CD4-positive, alpha-beta T cell (primary cell): ENCODE data around the gene PI3. TPM values are rescaled to one million over a fixed set of nuclear protein-coding genes. Genes with fewer than 3 reads are reported as not detected.
"Not testable (repeated sequence)": the region's sequence is repeated elsewhere in the genome, so short reads cannot be mapped to it uniquely, and the experiment has no call there.

Experiments used
- ATAC-seq: fragments of 200-7000 bp; cut with Tn5 transposase; one replicate; pipeline ENCODE4 v1.10.0; 2022; ENCODE audit warnings: mild to moderate bottlenecking; ENCODE audit not compliant: poor library complexity
- CTCF ChIA-PET: fragments of 350-600 bp; sonication (Branson Sonifier 250); formaldehyde crosslinking; loops from one replicate; lab custom pipeline; 2021; ENCODE audit warnings: antibody characterized with exemption, inconsistent platforms; lab: Charles Lee
- POLR2A ChIA-PET: fragments of 350-600 bp; sonication (Branson Sonifier 250); formaldehyde crosslinking; loops from one replicate; lab custom pipeline; 2021; ENCODE audit warnings: antibody characterized with exemption, inconsistent platforms; lab: Charles Lee
- DNase-seq, 14 experiments: peaks; one replicate each; pipeline ENCODE4 v3.0.0-alpha.2; 2013 to 2020; ENCODE audit warnings: mixed read lengths in 2 of 14
- H3K27ac ChIP-seq, 2 donors: one replicate each; pipeline versions ENCODE4 v1.5.1 to v1.7.0; 2013; ENCODE audit warnings: low read length in 2 of 2, low read depth in 1 of 2, mild to moderate bottlenecking in 1 of 2
- H3K27me3 ChIP-seq, 2 experiments: 1 replicate in 1 of 2; 2 replicates in 1 of 2; pipeline versions ENCODE4 v1.6.1 to v1.7.0; 2013; ENCODE audit warnings: low read length in 2 of 2, control low read depth in 1 of 2, mild to moderate bottlenecking in 1 of 2, moderate library complexity in 1 of 2; ENCODE audit not compliant: insufficient read depth in 2 of 2, control insufficient read depth in 1 of 2
- H3K36me3 ChIP-seq: one replicate; pipeline ENCODE4 v1.6.1; 2013; ENCODE audit warnings: low read length, control low read depth; ENCODE audit not compliant: insufficient read depth
- H3K4me1 ChIP-seq: one replicate; pipeline ENCODE4 v1.6.1; 2013; ENCODE audit warnings: low read length, control low read depth; ENCODE audit not compliant: insufficient read depth
- H3K4me3 ChIP-seq: one replicate; pipeline ENCODE4 v1.5.1; 2013; ENCODE audit warnings: mild to moderate bottlenecking, low read length, moderate library complexity
- H3K9me3 ChIP-seq, 2 experiments: 1 replicate in 1 of 2; 2 replicates in 1 of 2; pipeline versions ENCODE4 v1.6.1 to v1.7.0; 2013; ENCODE audit warnings: low read length in 2 of 2, mild to moderate bottlenecking in 2 of 2, control low read depth in 1 of 2, moderate library complexity in 1 of 2; ENCODE audit not compliant: control insufficient read depth in 1 of 2, insufficient read depth in 1 of 2
- H3K27ac Mint-ChIP-seq: one replicate; pipeline ENCODE4 v1.8.0; 2020; ENCODE audit warnings: mixed read lengths
- H3K27me3 Mint-ChIP-seq: one replicate; pipeline ENCODE4 v1.8.0; 2021; ENCODE audit warnings: mixed read lengths
- H3K36me3 Mint-ChIP-seq: one replicate; pipeline ENCODE4 v1.8.0; 2021; ENCODE audit warnings: low read depth, mixed read lengths
- H3K4me1 Mint-ChIP-seq: one replicate; pipeline ENCODE4 v1.8.0; 2021; ENCODE audit warnings: low read depth, mixed read lengths
- H3K4me3 Mint-ChIP-seq: one replicate; pipeline ENCODE4 v1.8.0; 2020; ENCODE audit warnings: mild to moderate bottlenecking, mixed read lengths
- H3K9me3 Mint-ChIP-seq: one replicate; pipeline ENCODE4 v1.8.0; 2020; ENCODE audit warnings: mixed read lengths
- intact Hi-C, 2 experiments: fragments of 100-400 bp; cut with DNase I in 1 of 2; cut with micrococcal nuclease in 1 of 2; formaldehyde crosslinking; loops; one replicate each; pipeline versions ENCODE4 v1.15.1 to v1.9.0; 2023 to 2025; cut with DNase I, micrococcal nuclease
- total RNA-seq, 174 experiments: library from RNA in 2 of 174; stranded (reverse) in 2 of 174; gene quantifications; one replicate each; pipeline ENCODE4 v1.2.3 and lab custom pipeline; 2021 to 2026
- TF ChIP-seq, protein P1 (sequence below): fragments of 200-600 bp; IDR thresholded peaks from one replicate; pipeline ENCODE4 v1.8.0; 2022; ENCODE audit warnings: antibody characterized with exemption, mild to moderate bottlenecking

PI3 gene
- total RNA-seq, 2 experiments from 2014 or later = not detected

DNA sequence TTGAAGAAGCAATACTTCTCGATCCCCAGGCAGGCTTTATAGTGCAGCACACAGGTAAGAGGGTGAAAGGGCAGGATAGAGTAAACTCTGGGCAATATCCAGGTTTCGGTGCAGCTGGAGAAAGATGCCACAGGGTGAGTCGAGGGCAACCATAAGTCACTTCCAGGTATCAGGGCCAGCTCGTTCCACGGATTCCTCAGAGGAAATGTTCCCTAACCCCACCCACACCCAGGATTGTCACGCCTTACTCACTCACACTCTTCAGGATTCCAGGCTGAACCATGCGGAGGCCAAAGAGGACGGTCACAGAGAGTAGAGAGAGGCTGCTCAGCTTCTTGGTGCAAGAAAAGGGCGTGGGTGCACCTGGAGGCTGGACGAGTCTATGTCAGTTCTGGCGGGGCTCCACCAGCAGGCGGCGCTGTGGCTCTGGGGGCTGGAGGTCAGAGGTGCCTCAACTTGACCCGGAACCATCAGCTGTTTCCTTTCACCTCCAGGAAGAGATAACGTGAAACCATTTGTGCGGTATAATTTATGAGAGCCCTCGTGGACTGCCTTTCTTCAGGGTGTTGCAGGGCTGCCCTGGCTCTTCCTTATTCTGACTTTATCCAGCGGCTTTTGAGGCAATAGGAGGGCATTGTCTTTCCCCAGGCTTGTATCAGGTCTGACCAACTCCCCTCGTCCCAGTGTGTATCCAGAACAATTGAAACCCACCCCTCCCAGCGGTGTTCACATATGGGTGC is 36.0 kb upstream of the PI3 start:
- H3K27me3 Mint-ChIP-seq = peaks cover 18% of the 10 kb centered on the region
- no peaks in the 10 kb centered on the region for H3K4me1 Mint-ChIP-seq
- H3K4me3 ChIP-seq = no peak overlapping the region
- H3K4me1 ChIP-seq = peaks cover 5% of the 10 kb centered on the region
- intact Hi-C loops = no loop called here
- H3K4me3 Mint-ChIP-seq = no peak overlapping the region
- ChIA-PET POLR2A (no interaction called here), CTCF (interaction anchor here (1.5 kb wide), 1 partner anchor 9 kb away, joined by 3 read pairs; no protein-coding TSS in a partner anchor)
- H3K9me3 Mint-ChIP-seq = no peaks in the 10 kb centered on the region
- H3K27me3 ChIP-seq = peaks cover 10 to 23% of the 10 kb centered on the region in 2 experiments
- TF ChIP-seq, protein P1, sequence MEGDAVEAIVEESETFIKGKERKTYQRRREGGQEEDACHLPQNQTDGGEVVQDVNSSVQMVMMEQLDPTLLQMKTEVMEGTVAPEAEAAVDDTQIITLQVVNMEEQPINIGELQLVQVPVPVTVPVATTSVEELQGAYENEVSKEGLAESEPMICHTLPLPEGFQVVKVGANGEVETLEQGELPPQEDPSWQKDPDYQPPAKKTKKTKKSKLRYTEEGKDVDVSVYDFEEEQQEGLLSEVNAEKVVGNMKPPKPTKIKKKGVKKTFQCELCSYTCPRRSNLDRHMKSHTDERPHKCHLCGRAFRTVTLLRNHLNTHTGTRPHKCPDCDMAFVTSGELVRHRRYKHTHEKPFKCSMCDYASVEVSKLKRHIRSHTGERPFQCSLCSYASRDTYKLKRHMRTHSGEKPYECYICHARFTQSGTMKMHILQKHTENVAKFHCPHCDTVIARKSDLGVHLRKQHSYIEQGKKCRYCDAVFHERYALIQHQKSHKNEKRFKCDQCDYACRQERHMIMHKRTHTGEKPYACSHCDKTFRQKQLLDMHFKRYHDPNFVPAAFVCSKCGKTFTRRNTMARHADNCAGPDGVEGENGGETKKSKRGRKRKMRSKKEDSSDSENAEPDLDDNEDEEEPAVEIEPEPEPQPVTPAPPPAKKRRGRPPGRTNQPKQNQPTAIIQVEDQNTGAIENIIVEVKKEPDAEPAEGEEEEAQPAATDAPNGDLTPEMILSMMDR = peak; percentile 25
- H3K27ac ChIP-seq = no peak overlapping the region
- peaks cover 6 to 9% of the 10 kb centered on the region in 2 experiments for H3K9me3 ChIP-seq
- H3K36me3 ChIP-seq = no peaks in the 10 kb centered on the region
- ATAC-seq (no peak), DNase-seq (peak; percentile 11 to 60 (median 26))
- no peak overlapping the region for H3K27ac Mint-ChIP-seq
- no peaks in the 10 kb centered on the region for H3K36me3 Mint-ChIP-seq

DNA sequence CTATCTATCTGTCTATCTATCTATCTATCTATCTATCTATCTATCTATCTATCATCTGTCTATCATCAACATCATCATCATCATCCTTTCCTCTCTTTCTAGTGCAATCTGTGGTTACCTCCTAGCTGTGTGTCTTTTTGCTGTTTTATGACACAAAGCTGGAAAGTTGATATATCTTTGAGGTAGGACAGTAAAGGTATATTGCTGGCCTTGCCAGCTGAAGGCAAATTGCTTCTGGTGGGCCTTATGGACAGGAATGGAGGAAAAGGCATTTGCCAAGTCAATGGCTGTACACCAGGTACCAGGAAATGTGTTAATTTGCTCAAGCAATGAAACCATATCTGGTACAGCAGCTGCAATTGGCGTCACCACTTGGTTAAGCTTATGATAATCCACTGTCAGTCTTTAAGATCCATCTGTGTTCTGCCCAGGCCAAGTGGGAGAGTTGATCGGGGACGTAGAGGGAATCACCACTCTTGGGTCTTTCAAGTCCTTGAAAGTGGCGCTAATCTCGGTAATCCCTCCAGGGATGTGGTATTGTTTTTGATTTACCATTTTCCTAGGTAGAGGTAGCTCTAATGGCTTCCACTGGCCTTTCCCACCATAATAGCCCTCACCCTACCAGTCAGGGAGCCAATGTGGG is 34.8 kb upstream of the PI3 start:
- ATAC-seq, POLR2A ChIA-PET, H3K36me3 Mint-ChIP-seq, H3K27ac ChIP-seq, DNase-seq, intact Hi-C loops, H3K4me1 Mint-ChIP-seq, H3K9me3 Mint-ChIP-seq, H3K36me3 ChIP-seq, H3K4me3 Mint-ChIP-seq, H3K4me3 ChIP-seq, H3K27ac Mint-ChIP-seq, H3K9me3 ChIP-seq, H3K4me1 ChIP-seq: not testable (repeated sequence)
- H3K27me3 ChIP-seq = peaks cover 10 to 17% of the 10 kb centered on the region in 2 experiments
- CTCF ChIA-PET = interaction anchor here (1.5 kb wide), 1 partner anchor 8 kb away, joined by 3 read pairs; no protein-coding TSS in a partner anchor
- peaks cover 10% of the 10 kb centered on the region for H3K27me3 Mint-ChIP-seq

DNA sequence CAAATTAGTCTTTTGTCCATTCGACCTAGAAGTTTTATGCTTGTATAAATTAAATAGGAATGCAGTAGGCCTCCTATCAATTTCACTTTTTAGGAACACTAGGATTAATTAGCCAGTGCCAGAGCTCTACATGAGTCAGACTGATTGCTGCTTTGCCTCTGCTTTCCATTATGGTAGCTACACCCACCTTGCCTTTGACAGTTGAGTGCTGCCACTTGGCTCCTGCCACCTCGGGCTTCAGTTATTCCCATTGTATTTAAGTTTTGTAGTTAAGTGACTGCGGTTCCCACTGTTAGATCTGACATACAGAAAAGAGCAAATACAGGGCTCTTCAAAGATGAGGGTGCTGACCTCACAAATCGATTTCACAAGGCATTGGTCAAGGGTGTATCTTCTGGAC is 33.9 kb upstream of the PI3 start:
- no peak overlapping the region for H3K27ac Mint-ChIP-seq
- TF ChIP-seq, protein P1 = no peak
- no peaks in the 10 kb centered on the region for H3K4me1 Mint-ChIP-seq
- peaks cover 12% of the 10 kb centered on the region for H3K27me3 Mint-ChIP-seq
- Histone ChIP-seq H3K4me3 (no peak overlapping the region), H3K9me3 (no peaks in the 10 kb centered on the region), H3K36me3 (no peaks in the 10 kb centered on the region), H3K27ac (no peak overlapping the region), H3K4me1 (peaks cover 5% of the 10 kb centered on the region), H3K27me3 (peaks cover 4 to 7% of the 10 kb centered on the region in 2 experiments)
- POLR2A ChIA-PET = no interaction called here
- CTCF ChIA-PET = no interaction called here
- DNase-seq = no peak
- no peak for ATAC-seq
- intact Hi-C loops = no loop called here
- H3K4me3 Mint-ChIP-seq = no peak overlapping the region
- H3K9me3 Mint-ChIP-seq = no peaks in the 10 kb centered on the region
- no peaks in the 10 kb centered on the region for H3K36me3 Mint-ChIP-seq
